Uterus (tissue), 4 donors: ENCODE data around the gene SMIM14. TPM values are rescaled to one million over a fixed set of nuclear protein-coding genes. Genes with fewer than 3 reads are reported as not detected.

Experiments
- DNase-seq, 2 donors: peaks; one replicate each; pipeline ENCODE4 v3.0.0-alpha.2; 2019 to 2020
- H3K27ac ChIP-seq, 2 donors: fragments of 200-600 bp; sonication (generic); 1 replicate in 1 of 2; 2 replicates in 1 of 2; pipeline ENCODE4 v1.5.1; 2016 to 2018
- H3K27me3 ChIP-seq, 2 donors: fragments of 200-600 bp; sonication (generic); one replicate each; pipeline ENCODE4 v1.5.1; 2018 to 2019; ENCODE audit warnings: control low read depth in 1 of 2
- H3K36me3 ChIP-seq, 2 donors: fragments of 200-600 bp; sonication (generic); one replicate each; pipeline ENCODE4 v1.5.1; 2019; ENCODE audit warnings: control low read depth in 1 of 2
- H3K4me1 ChIP-seq, 2 donors: fragments of 200-600 bp; sonication (generic); one replicate each; pipeline ENCODE4 v1.5.1; 2018 to 2019; ENCODE audit warnings: control low read depth in 1 of 2
- H3K4me3 ChIP-seq, 2 donors: fragments of 200-600 bp; sonication (generic); 1 replicate in 1 of 2; 2 replicates in 1 of 2; pipeline ENCODE4 v1.5.1; 2018 to 2019; ENCODE audit warnings: mild to moderate bottlenecking in 1 of 2
- H3K9me3 ChIP-seq, 2 donors: fragments of 200-600 bp; sonication (generic); one replicate each; pipeline ENCODE4 v1.5.1; 2019; ENCODE audit warnings: control low read depth in 1 of 2
- POLR2A ChIP-seq, 2 donors: fragments of 450-650 bp; IDR thresholded peaks; one replicate each; pipeline ENCODE4 v1.6.1; 2016; ENCODE audit warnings: antibody characterized with exemption in 2 of 2, mild to moderate bottlenecking in 1 of 2, moderate library complexity in 1 of 2
- intact Hi-C: fragments of 100-400 bp; cut with DNase I; formaldehyde crosslinking; loops from one replicate; pipeline ENCODE4 v1.15.1; 2023; ENCODE audit warnings: low total_unique reads
- total RNA-seq, 4 donors: library from RNA; depleted of rRNA in 3 of 4; stranded (reverse); fragments of >200 nt in 3 of 4; gene quantifications; one replicate each; pipeline versions ENCODE4 v1.1.0 to v1.2.4, GENCODE V29; 2014 to 2023
- TF ChIP-seq, protein P1 (sequence below), 4 experiments: fragments of 200-600 bp in 2 of 4; fragments of 450-650 bp in 2 of 4; sonication (generic) in 2 of 4; IDR thresholded peaks; one replicate each; pipeline ENCODE4 v1.5.1; 2016 to 2019; ENCODE audit warnings: antibody characterized with exemption in 4 of 4, mild to moderate bottlenecking in 2 of 4, moderate library complexity in 1 of 4
- donor health status: DM: yes; HTN: yes; CAD: no.

SMIM14 gene
- total RNA-seq, 4 donors from 2014 or later = 21.3 to 53.2 (median 35.3) TPM

DNA sequence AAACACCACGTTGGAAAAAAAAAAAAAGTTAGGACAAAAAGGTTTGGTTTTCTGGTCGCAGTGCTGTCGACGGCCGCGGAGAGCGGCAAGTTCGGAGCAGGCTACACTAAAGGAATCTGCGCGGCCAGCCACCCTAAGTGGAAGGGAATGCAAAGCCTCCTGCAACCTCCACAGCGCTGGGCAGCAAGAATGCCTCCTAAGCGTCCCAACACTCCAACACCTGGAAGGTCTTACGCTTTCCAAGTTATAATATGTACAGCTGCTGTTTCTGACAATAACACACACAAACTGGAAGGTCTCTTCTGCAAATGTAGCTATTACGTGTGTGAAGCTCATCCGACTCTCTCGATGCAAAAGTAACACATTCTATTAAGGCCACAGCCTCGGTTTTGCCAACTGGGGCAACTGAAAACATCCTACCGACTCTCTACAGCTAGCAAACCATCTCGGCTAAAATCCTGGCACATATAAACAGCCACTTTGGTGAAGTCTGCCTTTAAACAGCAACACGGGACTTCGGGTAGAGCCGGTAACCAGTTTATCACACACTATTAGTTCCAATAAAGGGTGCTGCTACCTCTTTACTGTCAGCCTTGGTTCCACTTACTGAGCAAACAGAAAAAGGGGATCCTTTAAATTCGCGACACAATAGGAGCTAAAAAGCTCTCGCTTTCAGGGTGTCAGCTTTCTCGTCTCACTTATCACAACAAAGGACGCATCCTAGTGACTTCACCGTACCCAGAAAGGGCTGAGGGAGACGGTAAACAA lies 895 bp downstream of the SMIM14 start:
- DNase-seq = peak; percentile 44 to 59
- H3K27ac ChIP-seq = peak overlapping the region; percentile 93 to 97
- no peaks in the 10 kb centered on the region for H3K36me3 ChIP-seq
- H3K9me3 ChIP-seq = no peaks in the 10 kb centered on the region
- no peaks in the 10 kb centered on the region for H3K27me3 ChIP-seq
- TF ChIP-seq POLR2A (IDR thresholded peaks at IDR 0.05) = no peak
- TF ChIP-seq, protein P1, sequence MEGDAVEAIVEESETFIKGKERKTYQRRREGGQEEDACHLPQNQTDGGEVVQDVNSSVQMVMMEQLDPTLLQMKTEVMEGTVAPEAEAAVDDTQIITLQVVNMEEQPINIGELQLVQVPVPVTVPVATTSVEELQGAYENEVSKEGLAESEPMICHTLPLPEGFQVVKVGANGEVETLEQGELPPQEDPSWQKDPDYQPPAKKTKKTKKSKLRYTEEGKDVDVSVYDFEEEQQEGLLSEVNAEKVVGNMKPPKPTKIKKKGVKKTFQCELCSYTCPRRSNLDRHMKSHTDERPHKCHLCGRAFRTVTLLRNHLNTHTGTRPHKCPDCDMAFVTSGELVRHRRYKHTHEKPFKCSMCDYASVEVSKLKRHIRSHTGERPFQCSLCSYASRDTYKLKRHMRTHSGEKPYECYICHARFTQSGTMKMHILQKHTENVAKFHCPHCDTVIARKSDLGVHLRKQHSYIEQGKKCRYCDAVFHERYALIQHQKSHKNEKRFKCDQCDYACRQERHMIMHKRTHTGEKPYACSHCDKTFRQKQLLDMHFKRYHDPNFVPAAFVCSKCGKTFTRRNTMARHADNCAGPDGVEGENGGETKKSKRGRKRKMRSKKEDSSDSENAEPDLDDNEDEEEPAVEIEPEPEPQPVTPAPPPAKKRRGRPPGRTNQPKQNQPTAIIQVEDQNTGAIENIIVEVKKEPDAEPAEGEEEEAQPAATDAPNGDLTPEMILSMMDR (IDR thresholded peaks at IDR 0.05) = no peak
- no peaks in the 10 kb centered on the region for H3K4me1 ChIP-seq
- peak overlapping the region; percentile 78 to 80 for H3K4me3 ChIP-seq
- intact Hi-C loops = loop anchor here (5.0 kb wide), 1 partner anchor 110 kb away; the partner anchor contains the start of gene UGDH

DNA sequence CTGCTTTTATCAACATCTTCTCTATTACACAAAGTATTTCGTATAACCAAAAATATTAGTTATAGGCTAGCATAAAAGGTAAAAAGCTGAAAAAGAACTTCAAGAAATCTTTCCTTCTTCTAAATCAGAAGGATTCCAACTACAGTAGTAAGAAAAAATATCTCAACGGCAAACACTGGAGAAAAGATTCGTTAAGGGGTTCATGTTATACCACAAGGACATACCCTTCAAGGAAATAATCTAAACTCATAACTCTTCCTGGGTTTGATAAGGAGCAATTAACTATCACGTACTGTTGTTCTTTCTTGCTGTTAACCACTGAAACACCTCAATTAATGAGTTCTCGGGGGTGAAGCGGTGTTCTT lies 1.5 kb downstream of the SMIM14 start:
- no peaks in the 10 kb centered on the region for H3K36me3 ChIP-seq
- TF ChIP-seq POLR2A (IDR thresholded peaks at IDR 0.05) = no peak
- TF ChIP-seq, protein P1 (IDR thresholded peaks at IDR 0.05) = no peak
- H3K27me3 ChIP-seq = no peaks in the 10 kb centered on the region
- intact Hi-C loops = loop anchor here (5.0 kb wide), 1 partner anchor 110 kb away; the partner anchor contains the start of gene UGDH
- no peak for DNase-seq
- H3K4me3 ChIP-seq = peak overlapping the region; percentile 78 to 80
- H3K27ac ChIP-seq = peak overlapping the region; percentile 93 to 97
- H3K4me1 ChIP-seq = no peaks in the 10 kb centered on the region
- H3K9me3 ChIP-seq = no peaks in the 10 kb centered on the region

DNA sequence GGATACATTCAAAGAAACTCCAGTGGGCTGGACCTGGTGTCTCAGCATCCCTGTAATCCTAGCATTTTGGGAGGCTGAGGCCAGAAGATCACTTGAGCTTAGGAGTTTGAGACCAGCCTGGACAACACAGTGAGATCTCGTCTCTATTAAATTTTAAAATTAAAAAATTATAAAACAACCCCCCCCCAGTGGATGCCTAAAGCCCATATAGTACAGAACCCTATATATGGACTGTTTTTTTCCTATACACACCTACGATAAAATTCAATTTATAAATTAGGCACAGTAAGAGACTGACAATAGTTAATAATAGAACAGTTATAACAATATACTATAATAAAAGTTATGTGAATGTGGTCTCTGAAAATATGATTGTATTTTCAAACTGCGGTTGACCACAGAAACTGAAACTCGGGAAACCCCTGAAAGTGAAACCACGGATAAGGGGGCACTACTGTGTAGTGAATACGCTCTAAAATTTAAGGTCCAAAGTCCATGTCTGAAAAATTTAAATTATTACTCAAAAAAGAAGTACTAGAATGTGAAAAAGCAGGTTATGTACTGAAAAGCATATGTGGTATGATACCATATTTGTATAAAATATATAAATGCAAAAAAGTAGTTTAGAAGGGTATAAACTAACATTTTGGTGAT lies 2.0 kb downstream of the SMIM14 start:
- intact Hi-C loops = loop anchor here (5.0 kb wide), 1 partner anchor 109 kb away; the partner anchor contains the start of gene UGDH
- Histone ChIP-seq H3K27me3 (no peaks in the 10 kb centered on the region), H3K27ac (peak overlapping the region; percentile 93 to 97)

DNA sequence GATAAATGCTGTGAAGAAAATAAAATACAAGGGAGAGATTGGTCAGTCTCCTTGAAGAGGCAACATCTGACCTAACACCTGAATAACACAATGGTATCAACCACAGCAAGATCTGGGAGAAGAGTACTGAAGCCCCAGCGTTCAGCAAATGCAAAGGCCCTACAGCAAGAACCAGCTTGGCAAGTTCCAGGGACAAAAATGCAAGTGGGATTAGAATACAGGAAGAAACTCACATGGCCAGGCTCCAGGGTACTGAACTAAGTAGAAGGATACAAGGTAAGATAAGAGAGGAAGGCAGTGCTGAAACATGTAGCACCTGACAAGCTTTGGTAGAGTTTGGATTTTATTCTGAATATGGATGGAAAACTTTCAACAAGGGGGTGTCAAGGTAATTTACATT lies 3.6 kb downstream of the SMIM14 start:
- H3K36me3 ChIP-seq = no peaks in the 10 kb centered on the region
- no peaks in the 10 kb centered on the region for H3K4me1 ChIP-seq
- H3K27me3 ChIP-seq = no peaks in the 10 kb centered on the region
- no peak for DNase-seq
- H3K4me3 ChIP-seq = no peak overlapping the region
- no peak for TF ChIP-seq POLR2A (IDR thresholded peaks at IDR 0.05)
- TF ChIP-seq, protein P1 (IDR thresholded peaks at IDR 0.05) = no peak
- intact Hi-C loops = loop anchor here (5.0 kb wide), 1 partner anchor 108 kb away; the partner anchor contains the start of gene UGDH
- no peaks in the 10 kb centered on the region for H3K9me3 ChIP-seq
- no peak overlapping the region for H3K27ac ChIP-seq

More for the DNA sequence above, 2.0 kb downstream of the SMIM14 start:
- Histone ChIP-seq H3K36me3 (no peaks in the 10 kb centered on the region), H3K4me3 (peak overlapping the region; percentile 78 to 80), H3K4me1 (no peaks in the 10 kb centered on the region), H3K9me3 (no peaks in the 10 kb centered on the region)
- no peak for DNase-seq
- no peak for TF ChIP-seq POLR2A (IDR thresholded peaks at IDR 0.05)
- TF ChIP-seq, protein P1 (IDR thresholded peaks at IDR 0.05) = no peak

DNA sequence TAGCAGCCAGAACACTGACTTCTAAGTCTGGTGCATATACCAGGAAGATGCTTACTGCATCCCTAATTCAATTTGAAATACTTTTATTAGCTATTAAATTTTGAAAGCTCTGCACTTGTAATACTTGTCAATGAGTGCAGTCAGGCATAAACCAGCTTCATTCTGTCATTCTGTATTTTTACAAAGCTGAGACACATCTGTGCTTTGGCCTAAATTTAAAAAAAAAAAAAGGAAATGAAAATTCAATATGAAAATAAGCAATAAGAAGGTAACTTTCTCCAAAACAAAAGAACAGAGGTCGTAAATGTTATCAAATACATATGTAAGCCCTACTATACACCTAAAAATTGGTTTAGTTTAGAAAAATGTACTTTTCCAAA lies 7.0 kb downstream of the SMIM14 start:
- intact Hi-C loops = no loop called here
- Histone ChIP-seq H3K4me1 (no peaks in the 10 kb centered on the region), H3K9me3 (no peaks in the 10 kb centered on the region), H3K27me3 (no peaks in the 10 kb centered on the region), H3K4me3 (no peak overlapping the region), H3K27ac (no peak overlapping the region), H3K36me3 (no peaks in the 10 kb centered on the region)
- TF ChIP-seq POLR2A (IDR thresholded peaks at IDR 0.05) = no peak
- TF ChIP-seq, protein P1 (IDR thresholded peaks at IDR 0.05) = no peak
- no peak for DNase-seq
